AG10803 (cell line): ENCODE measurements around the gene NRIP2.

Experiments
- DNase-seq: peaks from one replicate; pipeline ENCODE4 v3.0.0; 2010; ENCODE audit warnings: low read depth
- H3K4me3 ChIP-seq: 2 replicates; pipeline ENCODE4 v1.5.1; 2011; ENCODE audit warnings: mild to moderate bottlenecking, low read length, control low read depth
- TF ChIP-seq, protein P1 (sequence below): conservative IDR thresholded peaks from 2 replicates; pipeline ENCODE4 v1.5.1; 2011; ENCODE audit warnings: mild to moderate bottlenecking, low read length, control low read depth, inconsistent platforms

NRIP2 gene

DNA sequence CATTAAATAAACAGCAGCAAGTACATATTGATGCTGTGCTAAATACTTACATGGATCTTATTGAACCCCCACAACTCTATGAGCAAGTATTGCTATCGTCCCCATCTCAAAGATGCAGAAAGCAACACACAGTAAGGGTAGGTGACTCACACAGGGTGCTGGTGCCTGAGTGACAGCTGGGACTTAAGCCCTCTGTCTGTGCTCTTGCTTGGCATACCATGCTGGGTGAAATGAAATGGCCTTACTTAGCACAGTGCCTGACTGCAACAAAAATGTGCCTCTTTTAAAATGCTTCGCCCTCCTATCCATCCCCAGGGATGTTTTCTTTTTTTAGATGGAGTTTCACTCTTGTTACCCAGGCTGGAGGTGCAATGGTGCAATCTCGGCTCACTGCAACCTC is 21.2 kb upstream of the NRIP2 start:
- DNase-seq: no peak
- no peak overlapping the region for H3K4me3 ChIP-seq
- TF ChIP-seq, protein P1, sequence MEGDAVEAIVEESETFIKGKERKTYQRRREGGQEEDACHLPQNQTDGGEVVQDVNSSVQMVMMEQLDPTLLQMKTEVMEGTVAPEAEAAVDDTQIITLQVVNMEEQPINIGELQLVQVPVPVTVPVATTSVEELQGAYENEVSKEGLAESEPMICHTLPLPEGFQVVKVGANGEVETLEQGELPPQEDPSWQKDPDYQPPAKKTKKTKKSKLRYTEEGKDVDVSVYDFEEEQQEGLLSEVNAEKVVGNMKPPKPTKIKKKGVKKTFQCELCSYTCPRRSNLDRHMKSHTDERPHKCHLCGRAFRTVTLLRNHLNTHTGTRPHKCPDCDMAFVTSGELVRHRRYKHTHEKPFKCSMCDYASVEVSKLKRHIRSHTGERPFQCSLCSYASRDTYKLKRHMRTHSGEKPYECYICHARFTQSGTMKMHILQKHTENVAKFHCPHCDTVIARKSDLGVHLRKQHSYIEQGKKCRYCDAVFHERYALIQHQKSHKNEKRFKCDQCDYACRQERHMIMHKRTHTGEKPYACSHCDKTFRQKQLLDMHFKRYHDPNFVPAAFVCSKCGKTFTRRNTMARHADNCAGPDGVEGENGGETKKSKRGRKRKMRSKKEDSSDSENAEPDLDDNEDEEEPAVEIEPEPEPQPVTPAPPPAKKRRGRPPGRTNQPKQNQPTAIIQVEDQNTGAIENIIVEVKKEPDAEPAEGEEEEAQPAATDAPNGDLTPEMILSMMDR: no peak

DNA sequence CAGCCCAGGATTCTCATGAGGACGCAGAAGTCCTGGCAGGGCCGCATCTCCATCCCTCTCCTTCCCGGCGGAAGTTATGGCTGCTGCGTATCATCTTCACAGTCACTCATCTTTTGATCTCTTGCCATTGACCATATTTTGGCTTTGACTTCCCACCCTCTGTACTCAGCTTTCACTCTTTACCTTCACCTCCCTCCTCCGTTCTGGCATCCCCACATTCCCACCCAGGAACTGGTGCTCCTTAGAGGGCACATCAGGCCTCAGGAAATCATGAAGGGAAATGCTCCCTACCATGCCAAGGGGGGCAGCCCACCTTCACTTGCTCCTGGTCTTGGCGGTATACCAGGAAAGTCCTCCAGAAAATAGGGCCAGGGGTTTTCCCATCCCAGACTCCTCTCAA is 20.7 kb upstream of the NRIP2 start:
- DNase-seq: no peak
- no peak overlapping the region for H3K4me3 ChIP-seq
- TF ChIP-seq, protein P1: no peak

DNA sequence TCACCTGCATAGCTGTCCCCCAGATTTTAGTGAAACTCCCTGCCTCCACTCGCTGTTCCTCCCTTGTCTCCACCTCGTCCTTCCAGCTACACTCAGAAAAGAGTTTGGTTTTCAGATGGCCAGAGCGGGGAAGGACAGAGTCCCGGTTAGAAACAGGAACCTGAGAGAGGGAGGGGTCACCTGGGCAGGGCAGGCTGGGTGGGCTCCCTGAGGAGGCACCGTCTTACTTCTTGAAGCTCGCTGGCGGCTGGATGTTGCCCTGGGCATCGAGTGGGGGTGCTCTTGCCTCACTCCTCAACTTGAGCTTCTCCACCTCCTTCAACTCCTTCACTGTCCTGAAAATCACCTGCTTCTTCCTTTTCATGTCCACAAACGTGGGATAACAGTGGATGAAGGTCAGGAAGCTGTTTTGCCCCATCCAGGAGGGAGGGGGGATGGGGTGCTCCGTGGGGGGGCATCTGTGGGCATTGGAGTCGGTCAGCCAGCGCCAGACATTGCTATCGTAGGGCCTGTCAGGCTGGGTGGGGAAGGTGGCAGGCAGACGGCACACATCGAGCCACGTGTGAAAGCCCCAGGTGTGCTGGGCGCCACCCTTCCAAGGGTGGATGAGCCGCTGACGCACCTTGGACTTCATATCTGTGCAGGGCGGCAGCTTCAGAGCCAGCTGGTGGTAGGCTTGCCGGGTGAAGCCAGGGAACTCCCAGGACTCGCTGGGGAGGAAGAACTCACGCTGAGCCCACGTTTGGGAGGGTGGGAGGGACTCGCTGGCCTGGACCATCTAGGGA is 20.0 kb upstream of the NRIP2 start:
- DNase-seq: no peak
- TF ChIP-seq, protein P1: no peak
- H3K4me3 ChIP-seq: no peak overlapping the region

DNA sequence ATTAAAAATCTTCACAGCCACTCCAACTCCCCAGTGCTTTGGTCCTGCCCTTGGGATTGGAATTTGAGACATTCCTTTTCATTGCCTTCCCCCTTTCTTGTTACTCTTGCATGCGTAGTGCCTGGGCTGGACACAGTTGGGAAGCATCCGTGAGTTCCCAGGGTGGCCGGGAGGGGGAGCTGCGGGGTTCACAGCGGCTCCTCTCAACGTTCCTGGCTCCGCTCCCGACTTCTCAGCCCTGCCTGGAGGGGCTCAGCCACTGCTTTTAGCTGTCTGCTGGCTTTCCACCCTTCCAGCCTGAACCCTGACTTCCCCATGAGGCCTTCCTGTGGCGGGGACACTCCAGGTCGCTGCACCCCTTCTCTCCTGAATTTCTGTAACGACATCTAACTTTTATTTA is 18.8 kb upstream of the NRIP2 start:
- peak; percentile 75 for DNase-seq
- TF ChIP-seq, protein P1: peak; percentile 87

DNA sequence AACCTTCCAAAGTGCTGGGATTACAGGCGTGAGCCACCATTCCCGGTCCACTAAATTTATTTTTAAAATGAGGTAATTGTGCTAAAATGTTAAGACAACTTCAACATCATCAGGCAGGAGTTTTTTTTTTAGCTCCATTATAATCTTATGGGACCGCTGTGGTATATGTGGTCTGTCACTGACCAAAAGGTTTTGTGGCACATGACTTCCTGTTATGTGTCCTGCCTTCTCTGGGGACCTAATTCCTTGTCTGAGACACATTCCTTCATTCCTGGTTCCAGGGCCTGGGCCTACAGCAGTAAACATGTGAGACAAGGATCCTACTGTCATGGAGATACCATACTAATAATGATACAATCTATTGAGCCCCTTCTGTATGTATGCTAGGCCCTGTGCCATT is 17.1 kb upstream of the NRIP2 start:
- TF ChIP-seq, protein P1: no peak
- no peak overlapping the region for H3K4me3 ChIP-seq

More for the DNA sequence above, 18.8 kb upstream of the NRIP2 start:
- no peak overlapping the region for H3K4me3 ChIP-seq

DNA sequence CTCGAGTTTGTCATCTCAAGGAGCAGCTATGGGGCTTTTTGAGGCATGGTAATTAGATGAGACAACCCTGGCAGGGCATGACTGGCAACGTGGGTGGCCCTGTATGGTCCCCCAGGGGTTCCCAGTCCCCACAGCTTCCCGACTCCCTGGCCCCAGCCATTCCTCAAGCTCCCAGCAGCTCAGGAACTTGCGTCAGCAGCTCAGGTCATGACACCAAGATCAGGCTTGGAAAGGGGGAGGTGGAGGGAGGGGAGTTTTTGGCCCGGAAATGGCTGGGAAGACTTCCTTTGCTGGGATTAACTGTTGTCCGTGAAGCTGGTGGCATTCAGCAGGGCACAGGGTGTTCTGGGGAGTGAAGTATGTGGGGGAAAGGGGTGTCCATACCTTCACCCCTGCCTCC is 10.4 kb upstream of the NRIP2 start:
- TF ChIP-seq, protein P1: no peak
- DNase-seq: peak; percentile 47

More for the DNA sequence above, 17.1 kb upstream of the NRIP2 start:
- DNase-seq: no peak

DNA sequence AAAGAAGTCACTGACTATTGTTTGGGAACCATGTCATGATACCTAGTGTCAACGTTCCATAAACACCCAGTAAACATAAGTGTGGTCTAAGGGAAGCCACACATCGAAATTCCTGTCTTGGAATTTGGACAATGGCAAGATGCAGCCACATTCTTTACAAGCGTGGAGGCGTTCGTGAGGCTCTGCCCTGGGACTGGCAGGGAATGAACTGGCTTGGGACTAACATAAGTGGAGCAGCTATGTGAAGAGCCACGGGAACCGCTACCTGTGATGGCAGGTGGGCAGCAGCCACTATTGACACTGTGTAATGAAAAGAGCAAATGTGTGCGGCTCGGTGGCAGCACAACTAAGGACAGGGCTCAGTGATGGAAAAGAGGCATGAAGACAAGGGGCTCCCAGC is 10.0 kb upstream of the NRIP2 start:
- TF ChIP-seq, protein P1: no peak
- DNase-seq: peak; percentile 37
- no peak overlapping the region for H3K4me3 ChIP-seq

More for the DNA sequence above, 10.4 kb upstream of the NRIP2 start:
- H3K4me3 ChIP-seq: no peak overlapping the region
